NCI-H2171 treated with DMSO at 0.1 percent for 48 hours (cell line): Measurements from ENCODE around the gene COPG1.

ENCODE experiments used
- DNase-seq: peaks from one replicate; lab custom pipeline; 2025; lab: John Stamatoyannopoulos, UW

Gene COPG1

GRCh38 chr3:129278966-129279906 lies 29.8 kb downstream of the COPG1 start:
- no peak for DNase-seq

- DNase-seq: no peak
Observed at GRCh38 chr3:129280183-129280582, 30.8 kb downstream of the COPG1 start.

GRCh38 chr3:129281726-129282125 lies 32.3 kb downstream of the COPG1 start:
- no peak for DNase-seq

- DNase-seq: no peak
Observed at GRCh38 chr3:129282727-129283327, 33.4 kb downstream of the COPG1 start.

GRCh38 chr3:129286081-129286480 lies 36.7 kb downstream of the COPG1 start:
- DNase-seq: peak; percentile 60

GRCh38 chr3:129288446-129288845 lies 39.0 kb downstream of the COPG1 start:
- DNase-seq: no peak

GRCh38 chr3:129289201-129289921 lies 40.0 kb downstream of the COPG1 start:
- DNase-seq: no peak

- DNase-seq: no peak
Observed at GRCh38 chr3:129291236-129291886, 42.0 kb downstream of the COPG1 start.

- DNase-seq: no peak
Observed at GRCh38 chr3:129295286-129295685, 45.9 kb downstream of the COPG1 start.

- DNase-seq: no peak
Observed at GRCh38 chr3:129304146-129304961, 54.9 kb downstream of the COPG1 start.

GRCh38 chr3:129304962-129305222 lies 55.5 kb downstream of the COPG1 start:
- no peak for DNase-seq

GRCh38 chr3:129305592-129306091 lies 56.2 kb downstream of the COPG1 start:
- DNase-seq: no peak

GRCh38 chr3:129308636-129309035 lies 59.2 kb downstream of the COPG1 start:
- no peak for DNase-seq

GRCh38 chr3:129310111-129311011 lies 61.0 kb downstream of the COPG1 start:
- DNase-seq: peak; percentile 58

- no peak for DNase-seq
Observed at GRCh38 chr3:129311054-129311902, 61.9 kb downstream of the COPG1 start.

GRCh38 chr3:129312021-129312639 lies 62.7 kb downstream of the COPG1 start:
- DNase-seq: peak; percentile 12

- peak; percentile 4 for DNase-seq
Observed at GRCh38 chr3:129312671-129313414, 63.4 kb downstream of the COPG1 start.

GRCh38 chr3:129313415-129313664 lies 63.9 kb downstream of the COPG1 start:
- DNase-seq: no peak
